HCT116 (cell line): ENCODE data around the gene BBIP1. TPM values are rescaled to one million over a fixed set of nuclear protein-coding genes. Genes with fewer than 3 reads are reported as not detected.

Experiments
- ATAC-seq: fragments of 200-7000 bp; cut with Tn5 transposase; 2 replicates; pipeline ENCODE4 v1.9.1; 2020; ENCODE audit warnings: mild to moderate bottlenecking, moderate library complexity
- BruUV-seq: library from RNA; stranded (reverse); fragments of 400-500 nt; replicated peaks from 2 replicates; lab custom pipeline; 2021; lab: Mats Ljungman, UMichigan
- CTCF ChIA-PET: fragments of 300-600 bp; sonication (Branson Sonifier 250); formaldehyde crosslinking; loops from one replicate; lab custom pipeline; 2021; ENCODE audit warnings: antibody characterized with exemption; lab: Charles Lee
- POLR2A ChIA-PET: fragments of 300-600, 350-600 bp; sonication (Branson Sonifier 250); formaldehyde crosslinking; loops from one replicate; lab custom pipeline; 2021; ENCODE audit warnings: antibody characterized with exemption; lab: Charles Lee
- RAD21 ChIA-PET, 2 experiments: fragments of 300-600 bp; sonication (Branson Sonifier 250); formaldehyde crosslinking; loops; one replicate each; lab custom pipeline; 2023; ENCODE audit warnings: low total read pairs in 2 of 2; ENCODE audit not compliant: uncharacterized antibody in 2 of 2, unreplicated experiment in 2 of 2, low non-redundant PET in 1 of 2; lab: Charles Lee
- DNase-seq: peaks from one replicate; pipeline ENCODE4 v3.0.0-alpha.2; 2010; ENCODE audit warnings: low read depth, low spot score
- H2AFZ ChIP-seq: fragments of 200-600 bp; shearing (Covaris generic), sonication (generic); 2 replicates; pipeline ENCODE4 v1.6.1; 2017; ENCODE audit warnings: low read depth, mixed run types, mixed read lengths, antibody characterized with exemption, low read length; ENCODE audit not compliant: poor library complexity, severe bottlenecking
- H3K27ac ChIP-seq: 2 replicates; pipeline ENCODE4 v1.5.1; 2012; ENCODE audit warnings: low read depth, low read length
- H3K27me3 ChIP-seq: fragments of 200-600 bp; sonication (generic); 2 replicates; pipeline ENCODE4 v1.6.1; 2016; ENCODE audit warnings: mixed run types, low read length, mixed read lengths; ENCODE audit not compliant: insufficient read depth
- H3K36me3 ChIP-seq, 2 experiments: fragments of 200-500 bp in 1 of 2; fragments of 200-600 bp in 1 of 2; sonication (Bioruptor generic) in 1 of 2; sonication (generic) in 1 of 2; 2 replicates each; pipeline versions ENCODE4 v1.5.1 to v1.6.1; 2014 to 2016; ENCODE audit warnings: low read length in 2 of 2, inconsistent platforms in 1 of 2, mixed read lengths in 1 of 2, mixed run types in 1 of 2; ENCODE audit not compliant: insufficient read depth in 2 of 2, control insufficient read depth in 1 of 2
- H3K4me1 ChIP-seq, 2 experiments: fragments of 200-600 bp in 1 of 2; sonication (generic) in 1 of 2; 2 replicates each; pipeline versions ENCODE4 v1.5.1 to v1.6.1; 2012 to 2017; ENCODE audit warnings: low read length in 2 of 2, inconsistent platforms in 1 of 2, mild to moderate bottlenecking in 1 of 2, mixed read lengths in 1 of 2, mixed run types in 1 of 2, moderate library complexity in 1 of 2; ENCODE audit not compliant: insufficient read depth in 2 of 2, control insufficient read depth in 1 of 2
- H3K4me2 ChIP-seq: fragments of 200-600 bp; sonication (generic); 2 replicates; pipeline ENCODE4 v1.6.1; 2017; ENCODE audit warnings: mixed run types, low read length, mixed read lengths
- H3K4me3 ChIP-seq, 2 experiments: fragments of 200-600 bp in 1 of 2; sonication (generic) in 1 of 2; replicated peaks in 1 of 2; 2 replicates each; pipeline ENCODE4 v1.5.1; 2011 to 2016; ENCODE audit warnings: low read length in 2 of 2, control low read depth in 1 of 2, low read depth in 1 of 2, mild to moderate bottlenecking in 1 of 2, mixed read lengths in 1 of 2, mixed run types in 1 of 2
- H3K79me2 ChIP-seq: fragments of 200-600 bp; sonication (generic); 2 replicates; pipeline ENCODE4 v1.6.1; 2017; ENCODE audit warnings: mild to moderate bottlenecking, mixed run types, low read length, moderate library complexity, mixed read lengths; ENCODE audit not compliant: insufficient read depth
- H3K9ac ChIP-seq: fragments of 200-600 bp; sonication (generic); 2 replicates; pipeline ENCODE4 v1.6.1; 2016; ENCODE audit warnings: low read length, mixed read lengths
- H3K9me2 ChIP-seq: fragments of 200-600 bp; sonication (generic), shearing (Covaris generic); 2 replicates; pipeline ENCODE4 v1.6.1; 2017; ENCODE audit warnings: mixed run types, mild to moderate bottlenecking, moderate library complexity; ENCODE audit not compliant: insufficient read depth
- H3K9me3 ChIP-seq, 2 experiments: fragments of 200-500 bp in 1 of 2; fragments of 200-600 bp in 1 of 2; sonication (Bioruptor generic) in 1 of 2; sonication (generic) in 1 of 2; 2 replicates each; pipeline ENCODE4 v1.6.1; 2014 to 2017; ENCODE audit warnings: low read length in 2 of 2, mixed read lengths in 2 of 2, inconsistent platforms in 1 of 2, low read depth in 1 of 2, mild to moderate bottlenecking in 1 of 2, mixed run types in 1 of 2, moderate library complexity in 1 of 2; ENCODE audit not compliant: control insufficient read depth in 1 of 2, insufficient read depth in 1 of 2
- H4K20me1 ChIP-seq: fragments of 200-600 bp; sonication (generic), shearing (Covaris generic); 2 replicates; pipeline ENCODE4 v1.6.1; 2017; ENCODE audit warnings: mixed run types, mild to moderate bottlenecking, moderate library complexity; ENCODE audit not compliant: insufficient read depth
- FOSL1 ChIP-seq: IDR thresholded peaks from 2 replicates; pipeline ENCODE4 v1.6.1; 2012; ENCODE audit warnings: low read depth
- POLR2AphosphoS5 ChIP-seq: IDR thresholded peaks from 2 replicates; pipeline ENCODE4 v1.6.1; 2011; ENCODE audit warnings: mild to moderate bottlenecking, low read depth, low read length, moderate library complexity
- SRF ChIP-seq: IDR thresholded peaks from 2 replicates; pipeline ENCODE4 v1.6.1; 2012; ENCODE audit warnings: low read depth
- intact Hi-C: fragments of 100-400 bp; cut with micrococcal nuclease; formaldehyde crosslinking; loops from 2 replicates; pipeline ENCODE4 v1.10.0; 2022
- total RNA-seq: library from RNA; stranded (reverse); gene quantifications from one replicate; pipeline ENCODE4 v1.2.1, GENCODE V29; 2021; ENCODE audit not compliant: unreplicated experiment
- TF ChIP-seq, protein P1 (sequence below): IDR thresholded peaks from 2 replicates; pipeline ENCODE4 v1.6.1; 2012
- TF ChIP-seq, protein P2 (sequence below): IDR thresholded peaks from 2 replicates; pipeline ENCODE4 v1.6.1; 2012
- TF ChIP-seq, protein P3 (sequence below), 3 experiments: fragments of 200-600 bp in 1 of 3; sonication (generic) in 1 of 3; IDR thresholded peaks in 2 of 3; conservative IDR thresholded peaks in 1 of 3; 2 replicates each; pipeline ENCODE4 v1.5.1; 2012 to 2017; ENCODE audit warnings: low read depth in 2 of 3, low read length in 2 of 3, antibody characterized with exemption in 1 of 3, borderline replicate concordance in 1 of 3, control low read depth in 1 of 3, mild to moderate bottlenecking in 1 of 3, mixed read lengths in 1 of 3, mixed run types in 1 of 3, moderate library complexity in 1 of 3; ENCODE audit not compliant: insufficient read depth in 1 of 3

Gene BBIP1
- total RNA-seq, 1 experiment from 2014 or later = 38.9 TPM

DNA sequence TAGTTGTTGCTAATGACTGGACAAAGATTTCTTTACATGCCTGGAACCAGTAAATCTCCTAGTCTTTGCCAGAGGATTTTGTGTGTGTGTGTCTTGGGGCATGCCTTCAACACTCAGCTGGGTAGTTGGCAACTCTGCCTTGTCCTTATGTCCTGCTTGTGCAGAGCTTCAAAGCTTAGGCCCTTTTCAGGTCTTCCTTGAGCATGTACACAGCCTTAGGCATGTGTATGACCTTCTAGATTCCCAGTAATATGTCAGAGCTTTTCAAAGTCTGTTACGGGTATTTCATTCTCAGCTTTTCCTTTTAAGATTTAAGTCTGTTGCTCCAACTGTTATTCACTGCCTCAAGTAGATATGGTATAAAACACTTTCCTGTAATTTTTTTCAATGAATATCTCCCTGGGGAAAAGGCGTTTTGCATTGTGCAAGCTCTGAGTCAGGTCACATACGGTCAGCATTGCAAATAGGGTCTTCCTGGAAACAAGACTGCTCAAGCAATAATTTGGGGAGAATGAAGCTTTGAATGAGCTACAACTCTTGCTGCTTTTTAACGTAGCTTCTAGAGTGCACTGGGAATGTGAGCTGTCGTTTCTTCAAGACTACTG lies 25.9 kb upstream of the BBIP1 start:
- POLR2A ChIA-PET = no interaction called here

More for the DNA sequence above, 25.9 kb upstream of the BBIP1 start:
- H3K27ac ChIP-seq = no peak overlapping the region
- no TSS peak for BruUV-seq
- H2AFZ ChIP-seq = no peak overlapping the region
- peaks cover 0 to 4% of the 10 kb centered on the region in 2 experiments; a peak in 1 of 4 replicates for H3K4me1 ChIP-seq
- H3K36me3 ChIP-seq = no peaks in the 10 kb centered on the region
- no peaks in the 10 kb centered on the region for H3K9me3 ChIP-seq
- H3K9ac ChIP-seq = no peak overlapping the region
- H3K79me2 ChIP-seq = peaks cover 26% of the 10 kb centered on the region
- no peak for DNase-seq
- TF ChIP-seq, protein P1, sequence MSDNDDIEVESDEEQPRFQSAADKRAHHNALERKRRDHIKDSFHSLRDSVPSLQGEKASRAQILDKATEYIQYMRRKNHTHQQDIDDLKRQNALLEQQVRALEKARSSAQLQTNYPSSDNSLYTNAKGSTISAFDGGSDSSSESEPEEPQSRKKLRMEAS = no peak
- TF ChIP-seq FOSL1 (no peak), SRF (no peak), POLR2AphosphoS5 (no peak)
- TF ChIP-seq, protein P2, sequence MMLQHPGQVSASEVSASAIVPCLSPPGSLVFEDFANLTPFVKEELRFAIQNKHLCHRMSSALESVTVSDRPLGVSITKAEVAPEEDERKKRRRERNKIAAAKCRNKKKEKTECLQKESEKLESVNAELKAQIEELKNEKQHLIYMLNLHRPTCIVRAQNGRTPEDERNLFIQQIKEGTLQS = no peak
- TF ChIP-seq, protein P3, sequence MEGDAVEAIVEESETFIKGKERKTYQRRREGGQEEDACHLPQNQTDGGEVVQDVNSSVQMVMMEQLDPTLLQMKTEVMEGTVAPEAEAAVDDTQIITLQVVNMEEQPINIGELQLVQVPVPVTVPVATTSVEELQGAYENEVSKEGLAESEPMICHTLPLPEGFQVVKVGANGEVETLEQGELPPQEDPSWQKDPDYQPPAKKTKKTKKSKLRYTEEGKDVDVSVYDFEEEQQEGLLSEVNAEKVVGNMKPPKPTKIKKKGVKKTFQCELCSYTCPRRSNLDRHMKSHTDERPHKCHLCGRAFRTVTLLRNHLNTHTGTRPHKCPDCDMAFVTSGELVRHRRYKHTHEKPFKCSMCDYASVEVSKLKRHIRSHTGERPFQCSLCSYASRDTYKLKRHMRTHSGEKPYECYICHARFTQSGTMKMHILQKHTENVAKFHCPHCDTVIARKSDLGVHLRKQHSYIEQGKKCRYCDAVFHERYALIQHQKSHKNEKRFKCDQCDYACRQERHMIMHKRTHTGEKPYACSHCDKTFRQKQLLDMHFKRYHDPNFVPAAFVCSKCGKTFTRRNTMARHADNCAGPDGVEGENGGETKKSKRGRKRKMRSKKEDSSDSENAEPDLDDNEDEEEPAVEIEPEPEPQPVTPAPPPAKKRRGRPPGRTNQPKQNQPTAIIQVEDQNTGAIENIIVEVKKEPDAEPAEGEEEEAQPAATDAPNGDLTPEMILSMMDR (IDR thresholded peaks at IDR 0.05 in 2 of 3, conservative IDR thresholded peaks at IDR 0.05 in 1 of 3; ENCODE audit: borderline replicate concordance in 1 of 3, insufficient read depth in 1 of 3, low read depth in 2 of 3, low read length in 2 of 3) = no peak
- TF ChIP-seq, all 23 proteins: peak for 0
- Histone ChIP-seq H3K27me3 (no peaks in the 10 kb centered on the region), H3K4me3 (no peak overlapping the region), H3K9me2 (no peaks in the 10 kb centered on the region), H4K20me1 (no peaks in the 10 kb centered on the region), H3K4me2 (no peak overlapping the region)
- intact Hi-C loops = no loop called here
- ChIA-PET RAD21 (no interaction called here), CTCF (no interaction called here)
- ATAC-seq = no peak
